Natural killer cell (primary cell): ENCODE data around the gene FLNA. TPM values are rescaled to one million over a fixed set of nuclear protein-coding genes. Genes with fewer than 3 reads are reported as not detected.

Experiments
- ATAC-seq, 3 donors: fragments of 150-1000 bp in 2 of 3; fragments of 200-7000 bp in 1 of 3; cut with Tn5 transposase; 1 replicate in 1 of 3; 2 replicates in 2 of 3; pipeline ENCODE4 v1.10.0; 2021; ENCODE audit warnings: mild to moderate bottlenecking in 2 of 3, moderate library complexity in 2 of 3
- DNase-seq, 2 donors: peaks; one replicate each; pipeline versions ENCODE4 v3.0.0 to v3.0.0-alpha.2; 2013 to 2021; ENCODE audit warnings: mixed read lengths in 1 of 2
- H3K27ac ChIP-seq: one replicate; pipeline ENCODE4 v1.5.1; 2013; ENCODE audit warnings: mild to moderate bottlenecking, low read length
- H3K27me3 ChIP-seq: one replicate; pipeline ENCODE4 v1.6.1; 2013; ENCODE audit warnings: low read length; ENCODE audit not compliant: control insufficient read depth, insufficient read depth
- H3K36me3 ChIP-seq: one replicate; pipeline ENCODE4 v1.6.1; 2013; ENCODE audit warnings: low read length; ENCODE audit not compliant: control insufficient read depth, insufficient read depth
- H3K4me1 ChIP-seq: one replicate; pipeline ENCODE4 v1.6.1; 2013; ENCODE audit warnings: low read length; ENCODE audit not compliant: control insufficient read depth, insufficient read depth
- H3K4me3 ChIP-seq: one replicate; pipeline ENCODE4 v1.5.1; 2013; ENCODE audit warnings: low read length
- H3K9me3 ChIP-seq: one replicate; pipeline ENCODE4 v1.6.1; 2013; ENCODE audit warnings: low read length; ENCODE audit not compliant: control insufficient read depth, insufficient read depth
- H3K27ac Mint-ChIP-seq, 2 donors: one replicate each; pipeline ENCODE4 v1.8.0; 2022; ENCODE audit warnings: mild to moderate bottlenecking in 2 of 2, mixed read lengths in 2 of 2, moderate library complexity in 1 of 2
- H3K27me3 Mint-ChIP-seq, 2 donors: one replicate each; pipeline ENCODE4 v1.8.0; 2022; ENCODE audit warnings: low read depth in 2 of 2, mixed read lengths in 2 of 2
- H3K36me3 Mint-ChIP-seq: one replicate; pipeline ENCODE4 v1.8.0; 2022; ENCODE audit warnings: mixed read lengths
- H3K4me1 Mint-ChIP-seq, 2 donors: one replicate each; pipeline ENCODE4 v1.8.0; 2022; ENCODE audit warnings: mixed read lengths in 2 of 2
- H3K4me3 Mint-ChIP-seq: one replicate; pipeline ENCODE4 v1.8.0; 2022; ENCODE audit warnings: mild to moderate bottlenecking, moderate library complexity, mixed read lengths
- H3K9me3 Mint-ChIP-seq, 2 donors: one replicate each; pipeline ENCODE4 v1.8.0; 2022; ENCODE audit warnings: mixed read lengths in 2 of 2
- CTCF ChIP-seq: fragments of 200-600 bp; IDR thresholded peaks from one replicate; pipeline ENCODE4 v1.8.0; 2022; ENCODE audit warnings: antibody characterized with exemption
- WGBS: methylation state at CpG from one replicate; pipeline ENCODE4 v1.1.7; 2013; ENCODE audit warnings: missing lambda C conversion rate; ENCODE audit not compliant: insufficient coverage; 5-methylcytosine and 5-hydroxymethylcytosine counted together
- intact Hi-C: fragments of 100-400 bp; cut with micrococcal nuclease; formaldehyde crosslinking; loops from one replicate; pipeline ENCODE4 v1.14.2; 2022
- total RNA-seq, 4 donors: library from RNA; stranded (reverse); fragments of 120-200 nt in 1 of 4; gene quantifications; one replicate each; pipeline versions ENCODE4 v1.2.3 to v1.2.4, GENCODE V29; 2013 to 2022

Gene FLNA
- total RNA-seq, 3 donors from 2014 or later (not counting 1 experiment from before 2014, with no cell fraction given): 2,872 to 3,483 (median 2,927) TPM

GRCh38 chrX:154308108-154308946, 66.1 kb downstream of the FLNA start:
- Histone ChIP-seq H3K9me3 (no peaks in the 10 kb centered on the region), H3K4me1 (peaks cover 68% of the 10 kb centered on the region), H3K27ac (peak overlapping the region; percentile 50), H3K27me3 (no peaks in the 10 kb centered on the region), H3K36me3 (no peaks in the 10 kb centered on the region), H3K4me3 (no peak overlapping the region)
- peaks cover 0 to 2% of the 10 kb centered on the region in 2 donors for H3K9me3 Mint-ChIP-seq
- peak overlapping the region; percentile 58 for H3K4me3 Mint-ChIP-seq
- no peaks in the 10 kb centered on the region for H3K36me3 Mint-ChIP-seq
- H3K27ac Mint-ChIP-seq: peak overlapping the region; percentile 69 to 84
- intact Hi-C loops: no loop called here
- peaks cover 39 to 56% of the 10 kb centered on the region in 2 donors for H3K4me1 Mint-ChIP-seq
- peak; percentile 82 to 88 (median 87) for ATAC-seq
- WGBS: 52% methylated on average over 7 of the region's 9 CpGs
- TF ChIP-seq CTCF: peak; percentile 63
- DNase-seq: peak; percentile 63 to 85
- H3K27me3 Mint-ChIP-seq: no peaks in the 10 kb centered on the region

GRCh38 chrX:154307202-154307601, 67.2 kb downstream of the FLNA start:
- no peak for DNase-seq
- no peak overlapping the region for H3K4me3 ChIP-seq
- peaks cover 0 to 2% of the 10 kb centered on the region in 2 donors for H3K9me3 Mint-ChIP-seq
- H3K4me3 Mint-ChIP-seq: peak overlapping the region; percentile 58
- H3K27me3 ChIP-seq: no peaks in the 10 kb centered on the region
- no peak for TF ChIP-seq CTCF
- H3K27ac ChIP-seq: no peak overlapping the region
- intact Hi-C loops: no loop called here
- H3K36me3 Mint-ChIP-seq: no peaks in the 10 kb centered on the region
- H3K27ac Mint-ChIP-seq: peak overlapping the region; percentile 69 to 84
- H3K4me1 ChIP-seq: peaks cover 56% of the 10 kb centered on the region
- WGBS: 98% methylated on average over 6 of the region's 6 CpGs
- peaks cover 28 to 45% of the 10 kb centered on the region in 2 donors for H3K4me1 Mint-ChIP-seq
- no peaks in the 10 kb centered on the region for H3K9me3 ChIP-seq
- H3K27me3 Mint-ChIP-seq: no peaks in the 10 kb centered on the region
- H3K36me3 ChIP-seq: no peaks in the 10 kb centered on the region
- no peak for ATAC-seq

- Mint-ChIP-seq H3K4me3 (peak overlapping the region; percentile 77), H3K9me3 (peaks cover 0 to 2% of the 10 kb centered on the region in 2 donors), H3K4me1 (peaks cover 23 to 33% of the 10 kb centered on the region in 2 donors), H3K27me3 (no peaks in the 10 kb centered on the region), H3K36me3 (no peaks in the 10 kb centered on the region), H3K27ac (peak overlapping the region; percentile 77 to 78)
- H3K36me3 ChIP-seq: no peaks in the 10 kb centered on the region
- H3K4me1 ChIP-seq: peaks cover 42% of the 10 kb centered on the region
- no peaks in the 10 kb centered on the region for H3K27me3 ChIP-seq
- no peak overlapping the region for H3K27ac ChIP-seq
- intact Hi-C loops: no loop called here
- no peaks in the 10 kb centered on the region for H3K9me3 ChIP-seq
- no peak overlapping the region for H3K4me3 ChIP-seq
- 80% methylated on average over 10 of the region's 11 CpGs for WGBS
- no peak for TF ChIP-seq CTCF
- ATAC-seq (no peak), DNase-seq (no peak)
Observed at GRCh38 chrX:154305541-154306205, 68.8 kb downstream of the FLNA start.
